SK-N-SH (cell line): ENCODE data around the gene TINAG. TPM values are rescaled to one million over a fixed set of nuclear protein-coding genes. Genes with fewer than 3 reads are reported as not detected.

Experiments
- CTCF ChIA-PET: fragments of 300-600, 350-600 bp; formaldehyde crosslinking; extraction: SDS; loops from one replicate; lab custom pipeline; 2021; lab: Yijun Ruan, JAX
- POLR2A ChIA-PET: fragments of 350-600 bp; sonication (Branson Sonifier 250); formaldehyde crosslinking; extraction: SDS; loops from one replicate; lab custom pipeline; 2020; ENCODE audit warnings: antibody characterized with exemption, inconsistent platforms; lab: Yijun Ruan, JAX
- DNase-seq: peaks from one replicate; pipeline ENCODE4 v3.0.0; 2012
- H2AFZ ChIP-seq: fragments of 200-600 bp; sonication (generic); 2 replicates; pipeline ENCODE4 v1.8.1; 2016; ENCODE audit warnings: antibody characterized with exemption, mild to moderate bottlenecking, low read depth
- H3F3A ChIP-seq: fragments of 200-600 bp; sonication (generic); replicated peaks from 2 replicates; pipeline ENCODE3; 2016; ENCODE audit warnings: antibody characterized with exemption, mild to moderate bottlenecking; ENCODE audit not compliant: insufficient read depth
- H3K27ac ChIP-seq, 2 experiments: fragments of 200-500 bp in 1 of 2; fragments of 200-600 bp in 1 of 2; sonication (Bioruptor generic) in 1 of 2; sonication (generic), shearing (Covaris generic) in 1 of 2; 2 replicates each; pipeline versions ENCODE4 v1.5.1 to v1.6.1; 2014 to 2016; ENCODE audit warnings: low read depth in 2 of 2, inconsistent platforms in 1 of 2, low read length in 1 of 2, mild to moderate bottlenecking in 1 of 2, mixed read lengths in 1 of 2
- H3K27me3 ChIP-seq: fragments of 200-600 bp; sonication (generic), shearing (Covaris generic); 2 replicates; pipeline ENCODE4 v1.6.1; 2016; ENCODE audit warnings: mixed run types; ENCODE audit not compliant: insufficient read depth
- H3K36me3 ChIP-seq, 2 experiments: fragments of 200-500 bp in 1 of 2; fragments of 200-600 bp in 1 of 2; sonication (Bioruptor generic) in 1 of 2; sonication (generic) in 1 of 2; replicated peaks in 1 of 2; 2 replicates each; pipeline versions ENCODE3 to v1.5.1; 2014 to 2016; ENCODE audit warnings: low read length in 1 of 2, mild to moderate bottlenecking in 1 of 2; ENCODE audit not compliant: insufficient read depth in 2 of 2, control insufficient read depth in 1 of 2
- H3K4me1 ChIP-seq, 2 experiments: fragments of 200-500 bp in 1 of 2; fragments of 200-600 bp in 1 of 2; sonication (Bioruptor generic) in 1 of 2; sonication (generic), shearing (Covaris generic) in 1 of 2; 2 replicates each; pipeline versions ENCODE4 v1.5.1 to v1.6.1; 2014 to 2016; ENCODE audit warnings: low read depth in 1 of 2, low read length in 1 of 2, mixed run types in 1 of 2; ENCODE audit not compliant: insufficient read depth in 2 of 2, control insufficient read depth in 1 of 2
- H3K4me2 ChIP-seq: fragments of 200-600 bp; sonication (generic), shearing (Covaris generic); 2 replicates; pipeline ENCODE4 v1.6.1; 2017; ENCODE audit warnings: mixed run types
- H3K4me3 ChIP-seq, 2 experiments: fragments of 200-500 bp in 1 of 2; fragments of 200-600 bp in 1 of 2; sonication (Bioruptor generic) in 1 of 2; sonication (generic), shearing (Covaris generic) in 1 of 2; 2 replicates each; pipeline versions ENCODE4 v1.5.1 to v1.8.1; 2014 to 2016; ENCODE audit warnings: low read depth in 2 of 2, inconsistent platforms in 1 of 2, low read length in 1 of 2, mild to moderate bottlenecking in 1 of 2, mixed read lengths in 1 of 2, moderate library complexity in 1 of 2
- H3K79me2 ChIP-seq: fragments of 200-600 bp; sonication (generic); 2 replicates; pipeline ENCODE4 v1.8.1; 2017; ENCODE audit warnings: mild to moderate bottlenecking; ENCODE audit not compliant: insufficient read depth
- H3K9ac ChIP-seq: fragments of 200-600 bp; sonication (generic); 2 replicates; pipeline ENCODE4 v1.6.1; 2017; ENCODE audit warnings: mixed run types
- H3K9me2 ChIP-seq: fragments of 200-600 bp; sonication (generic); 2 replicates; pipeline ENCODE4 v1.6.1; 2017; ENCODE audit warnings: mixed run types
- H3K9me3 ChIP-seq: fragments of 200-600 bp; sonication (generic); 2 replicates; pipeline ENCODE4 v1.6.1; 2017; ENCODE audit warnings: mixed run types, mild to moderate bottlenecking, moderate library complexity
- H4K20me1 ChIP-seq: fragments of 200-600 bp; sonication (generic); 2 replicates; pipeline ENCODE4 v1.6.1; 2017; ENCODE audit warnings: mild to moderate bottlenecking, mixed run types; ENCODE audit not compliant: insufficient read depth
- CHD2 ChIP-seq: fragments of 150-350 bp; IDR thresholded peaks from 2 replicates; pipeline ENCODE4 v1.6.1; 2018; ENCODE audit warnings: low read length; ENCODE audit not compliant: partially characterized antibody
- ELF1 ChIP-seq: IDR thresholded peaks from 2 replicates; pipeline ENCODE4 v1.4.0; 2012
- GABPA ChIP-seq: IDR thresholded peaks from 2 replicates; pipeline ENCODE4 v1.4.0; 2012; ENCODE audit warnings: low read depth, mild to moderate bottlenecking
- MXI1 ChIP-seq: IDR thresholded peaks from 2 replicates; pipeline ENCODE4 v1.6.1; 2012; ENCODE audit warnings: mild to moderate bottlenecking, low read depth, low read length, improper control_type of control experiment
- NFIC ChIP-seq: IDR thresholded peaks from 2 replicates; pipeline ENCODE4 v1.4.0; 2012; ENCODE audit warnings: borderline replicate concordance
- RAD21 ChIP-seq: IDR thresholded peaks from 2 replicates; pipeline ENCODE4 v1.6.1; 2012; ENCODE audit warnings: mild to moderate bottlenecking, low read length
- RCOR1 ChIP-seq: fragments of 150-350 bp; IDR thresholded peaks from 2 replicates; pipeline ENCODE4 v1.6.1; 2017; ENCODE audit warnings: antibody characterized with exemption, low read length
- RFX5 ChIP-seq: IDR thresholded peaks from 2 replicates; pipeline ENCODE4 v1.6.1; 2012; ENCODE audit warnings: mild to moderate bottlenecking, improper control_type of control experiment, low read length
- RXRA ChIP-seq: IDR thresholded peaks from 2 replicates; pipeline ENCODE4 v1.4.0; 2012; ENCODE audit warnings: low read depth, mild to moderate bottlenecking, borderline replicate concordance
- TCF12 ChIP-seq: IDR thresholded peaks from 2 replicates; pipeline ENCODE4 v1.4.0; 2012
- WGBS: methylation state at CpG from one replicate; pipeline ENCODE4 v1.1.6; 2017; ENCODE audit warnings: low lambda C conversion rate; 5-methylcytosine and 5-hydroxymethylcytosine counted together
- polyA plus RNA-seq, 3 experiments: library from polyadenylated mRNA; depleted of rRNA; stranded (reverse); fragments of >200 nt; gene quantifications; 2 replicates each; pipeline ENCODE4 v1.2.3, GENCODE V29; 2012
- TF ChIP-seq, protein P1 (sequence below): IDR thresholded peaks from 2 replicates; pipeline ENCODE4 v1.4.0; 2012; ENCODE audit warnings: low read depth, borderline replicate concordance
- TF ChIP-seq, protein P2 (sequence below): fragments of 150-350 bp; IDR thresholded peaks from 2 replicates; pipeline ENCODE4 v1.6.1; 2016; ENCODE audit warnings: mild to moderate bottlenecking, low read depth, low read length
- TF ChIP-seq, protein P3 (sequence below): fragments of 150-350 bp; IDR thresholded peaks from 2 replicates; pipeline ENCODE4 v1.6.1; 2017; ENCODE audit warnings: antibody characterized with exemption, low read length, low read depth, borderline replicate concordance
- TF ChIP-seq, protein P4 (sequence below): IDR thresholded peaks from 2 replicates; pipeline ENCODE4; 2012
- TF ChIP-seq, protein P5 (sequence below): IDR thresholded peaks from 2 replicates; pipeline ENCODE4 v1.4.0; 2012; ENCODE audit warnings: low read depth
- TF ChIP-seq, protein P6 (sequence below): fragments of 200-600 bp; sonication (generic); IDR thresholded peaks from 2 replicates; pipeline ENCODE4 v1.6.1; 2017; ENCODE audit warnings: antibody characterized with exemption, mild to moderate bottlenecking, moderate library complexity

TINAG gene
- polyA plus RNA-seq, 1 of the 3 experiments (the other 2 are of a cell fraction), result 0.13 TPM

DNA sequence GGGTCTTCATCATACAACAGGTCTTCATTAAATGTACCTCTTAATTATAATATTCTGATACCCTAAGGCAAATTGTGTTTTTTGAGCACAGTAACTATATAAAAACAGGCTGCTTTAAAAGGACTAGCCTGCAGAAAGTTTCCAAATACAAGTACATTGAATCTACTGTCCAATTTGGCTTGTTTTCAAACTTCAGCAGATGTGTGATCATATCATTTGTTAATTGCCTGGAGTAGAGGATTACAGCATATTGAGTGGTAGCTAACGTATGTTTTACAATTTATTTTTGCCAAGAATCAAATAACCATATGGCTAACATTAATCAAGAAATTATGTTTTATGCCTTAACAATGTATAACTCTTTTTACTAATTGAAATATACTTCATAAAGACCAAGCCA, 12.6 kb downstream of the TINAG start:
- no peaks in the 10 kb centered on the region for H3K79me2 ChIP-seq
- CTCF ChIA-PET, result interaction anchor here (1.4 kb wide), 1 partner anchor 9 kb away, joined by 3 read pairs; no protein-coding TSS in a partner anchor
- H3F3A ChIP-seq, result no peaks in the 10 kb centered on the region
- H3K4me2 ChIP-seq, result no peak overlapping the region
- no peaks in the 10 kb centered on the region for H3K4me1 ChIP-seq
- no peaks in the 10 kb centered on the region for H3K9me3 ChIP-seq
- H2AFZ ChIP-seq, result no peak overlapping the region
- TF ChIP-seq RXRA, result no peak
- TF ChIP-seq, protein P1, sequence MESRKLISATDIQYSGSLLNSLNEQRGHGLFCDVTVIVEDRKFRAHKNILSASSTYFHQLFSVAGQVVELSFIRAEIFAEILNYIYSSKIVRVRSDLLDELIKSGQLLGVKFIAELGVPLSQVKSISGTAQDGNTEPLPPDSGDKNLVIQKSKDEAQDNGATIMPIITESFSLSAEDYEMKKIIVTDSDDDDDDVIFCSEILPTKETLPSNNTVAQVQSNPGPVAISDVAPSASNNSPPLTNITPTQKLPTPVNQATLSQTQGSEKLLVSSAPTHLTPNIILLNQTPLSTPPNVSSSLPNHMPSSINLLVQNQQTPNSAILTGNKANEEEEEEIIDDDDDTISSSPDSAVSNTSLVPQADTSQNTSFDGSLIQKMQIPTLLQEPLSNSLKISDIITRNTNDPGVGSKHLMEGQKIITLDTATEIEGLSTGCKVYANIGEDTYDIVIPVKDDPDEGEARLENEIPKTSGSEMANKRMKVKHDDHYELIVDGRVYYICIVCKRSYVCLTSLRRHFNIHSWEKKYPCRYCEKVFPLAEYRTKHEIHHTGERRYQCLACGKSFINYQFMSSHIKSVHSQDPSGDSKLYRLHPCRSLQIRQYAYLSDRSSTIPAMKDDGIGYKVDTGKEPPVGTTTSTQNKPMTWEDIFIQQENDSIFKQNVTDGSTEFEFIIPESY, result no peak
- no peak for TF ChIP-seq RCOR1
- no peak for TF ChIP-seq RAD21
- TF ChIP-seq, protein P2, sequence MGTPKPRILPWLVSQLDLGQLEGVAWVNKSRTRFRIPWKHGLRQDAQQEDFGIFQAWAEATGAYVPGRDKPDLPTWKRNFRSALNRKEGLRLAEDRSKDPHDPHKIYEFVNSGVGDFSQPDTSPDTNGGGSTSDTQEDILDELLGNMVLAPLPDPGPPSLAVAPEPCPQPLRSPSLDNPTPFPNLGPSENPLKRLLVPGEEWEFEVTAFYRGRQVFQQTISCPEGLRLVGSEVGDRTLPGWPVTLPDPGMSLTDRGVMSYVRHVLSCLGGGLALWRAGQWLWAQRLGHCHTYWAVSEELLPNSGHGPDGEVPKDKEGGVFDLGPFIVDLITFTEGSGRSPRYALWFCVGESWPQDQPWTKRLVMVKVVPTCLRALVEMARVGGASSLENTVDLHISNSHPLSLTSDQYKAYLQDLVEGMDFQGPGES, result no peak
- TF ChIP-seq, protein P3, sequence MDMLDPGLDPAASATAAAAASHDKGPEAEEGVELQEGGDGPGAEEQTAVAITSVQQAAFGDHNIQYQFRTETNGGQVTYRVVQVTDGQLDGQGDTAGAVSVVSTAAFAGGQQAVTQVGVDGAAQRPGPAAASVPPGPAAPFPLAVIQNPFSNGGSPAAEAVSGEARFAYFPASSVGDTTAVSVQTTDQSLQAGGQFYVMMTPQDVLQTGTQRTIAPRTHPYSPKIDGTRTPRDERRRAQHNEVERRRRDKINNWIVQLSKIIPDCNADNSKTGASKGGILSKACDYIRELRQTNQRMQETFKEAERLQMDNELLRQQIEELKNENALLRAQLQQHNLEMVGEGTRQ, result no peak
- no peak for TF ChIP-seq MXI1
- no peak for TF ChIP-seq CHD2
- TF ChIP-seq NFIC, result no peak
- no peak for DNase-seq
- no peak overlapping the region for H3K4me3 ChIP-seq
- no peak overlapping the region for H3K9ac ChIP-seq
- POLR2A ChIA-PET, result no interaction called here
- no peaks in the 10 kb centered on the region for H3K9me2 ChIP-seq
- H3K27me3 ChIP-seq, result no peaks in the 10 kb centered on the region
- H3K36me3 ChIP-seq, result no peaks in the 10 kb centered on the region
- WGBS, result 54% methylated on average over 1 of the region's 1 CpG
- H3K27ac ChIP-seq, result no peak overlapping the region
- no peaks in the 10 kb centered on the region for H4K20me1 ChIP-seq

DNA sequence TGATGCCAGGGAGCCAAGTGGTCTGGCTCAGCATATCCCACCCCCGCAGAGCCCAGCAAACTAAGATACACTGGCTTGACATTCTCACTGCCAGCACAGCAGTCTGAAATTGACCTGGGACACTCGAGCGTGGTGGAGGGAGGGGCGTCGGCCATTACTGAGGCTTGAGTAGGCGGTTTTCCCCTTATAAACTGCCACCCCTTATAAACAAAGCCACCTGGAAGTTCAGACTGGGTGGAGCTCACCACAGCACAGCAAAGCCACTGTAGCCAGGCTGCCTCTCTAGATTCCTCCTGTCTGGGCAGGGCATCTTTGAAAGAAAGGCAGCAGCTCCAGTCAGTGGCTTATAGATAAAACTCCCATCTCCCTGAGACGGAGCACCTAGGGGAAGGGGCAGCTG, 19.4 kb downstream of the TINAG start:
- no peak for DNase-seq
- CTCF ChIA-PET, result no interaction called here

More for the DNA sequence above, 19.4 kb downstream of the TINAG start:
- H2AFZ ChIP-seq, result no peak overlapping the region
- H3K4me3 ChIP-seq, result no peak overlapping the region
- POLR2A ChIA-PET, result no interaction called here
- H3K9me2 ChIP-seq, result no peaks in the 10 kb centered on the region
- TF ChIP-seq TCF12 (no peak), RFX5 (no peak), MXI1 (no peak), RXRA (no peak), ELF1 (no peak), GABPA (no peak)
- TF ChIP-seq, protein P4, sequence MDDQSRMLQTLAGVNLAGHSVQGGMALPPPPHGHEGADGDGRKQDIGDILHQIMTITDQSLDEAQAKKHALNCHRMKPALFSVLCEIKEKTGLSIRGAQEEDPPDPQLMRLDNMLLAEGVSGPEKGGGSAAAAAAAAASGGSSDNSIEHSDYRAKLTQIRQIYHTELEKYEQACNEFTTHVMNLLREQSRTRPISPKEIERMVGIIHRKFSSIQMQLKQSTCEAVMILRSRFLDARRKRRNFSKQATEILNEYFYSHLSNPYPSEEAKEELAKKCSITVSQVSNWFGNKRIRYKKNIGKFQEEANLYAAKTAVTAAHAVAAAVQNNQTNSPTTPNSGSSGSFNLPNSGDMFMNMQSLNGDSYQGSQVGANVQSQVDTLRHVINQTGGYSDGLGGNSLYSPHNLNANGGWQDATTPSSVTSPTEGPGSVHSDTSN, result no peak
- TF ChIP-seq, protein P5, sequence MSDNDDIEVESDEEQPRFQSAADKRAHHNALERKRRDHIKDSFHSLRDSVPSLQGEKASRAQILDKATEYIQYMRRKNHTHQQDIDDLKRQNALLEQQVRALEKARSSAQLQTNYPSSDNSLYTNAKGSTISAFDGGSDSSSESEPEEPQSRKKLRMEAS, result no peak
- TF ChIP-seq, protein P6, sequence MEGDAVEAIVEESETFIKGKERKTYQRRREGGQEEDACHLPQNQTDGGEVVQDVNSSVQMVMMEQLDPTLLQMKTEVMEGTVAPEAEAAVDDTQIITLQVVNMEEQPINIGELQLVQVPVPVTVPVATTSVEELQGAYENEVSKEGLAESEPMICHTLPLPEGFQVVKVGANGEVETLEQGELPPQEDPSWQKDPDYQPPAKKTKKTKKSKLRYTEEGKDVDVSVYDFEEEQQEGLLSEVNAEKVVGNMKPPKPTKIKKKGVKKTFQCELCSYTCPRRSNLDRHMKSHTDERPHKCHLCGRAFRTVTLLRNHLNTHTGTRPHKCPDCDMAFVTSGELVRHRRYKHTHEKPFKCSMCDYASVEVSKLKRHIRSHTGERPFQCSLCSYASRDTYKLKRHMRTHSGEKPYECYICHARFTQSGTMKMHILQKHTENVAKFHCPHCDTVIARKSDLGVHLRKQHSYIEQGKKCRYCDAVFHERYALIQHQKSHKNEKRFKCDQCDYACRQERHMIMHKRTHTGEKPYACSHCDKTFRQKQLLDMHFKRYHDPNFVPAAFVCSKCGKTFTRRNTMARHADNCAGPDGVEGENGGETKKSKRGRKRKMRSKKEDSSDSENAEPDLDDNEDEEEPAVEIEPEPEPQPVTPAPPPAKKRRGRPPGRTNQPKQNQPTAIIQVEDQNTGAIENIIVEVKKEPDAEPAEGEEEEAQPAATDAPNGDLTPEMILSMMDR, result no peak
- TF ChIP-seq, protein P3, result no peak
- H3K79me2 ChIP-seq, result no peaks in the 10 kb centered on the region
- no peak overlapping the region for H3K9ac ChIP-seq
- no peaks in the 10 kb centered on the region for H3F3A ChIP-seq
- H4K20me1 ChIP-seq, result no peaks in the 10 kb centered on the region
- H3K27ac ChIP-seq, result no peak overlapping the region
- no peaks in the 10 kb centered on the region for H3K4me1 ChIP-seq
- H3K27me3 ChIP-seq, result no peaks in the 10 kb centered on the region
- WGBS, result 37% methylated on average over 7 of the region's 7 CpGs
- H3K9me3 ChIP-seq, result peaks cover 3% of the 10 kb centered on the region; the same call in 1 of the 2 replicates
- H3K36me3 ChIP-seq, result no peaks in the 10 kb centered on the region
- no peak overlapping the region for H3K4me2 ChIP-seq
